ENCODE results near the gene CHRNB1.

DNA sequence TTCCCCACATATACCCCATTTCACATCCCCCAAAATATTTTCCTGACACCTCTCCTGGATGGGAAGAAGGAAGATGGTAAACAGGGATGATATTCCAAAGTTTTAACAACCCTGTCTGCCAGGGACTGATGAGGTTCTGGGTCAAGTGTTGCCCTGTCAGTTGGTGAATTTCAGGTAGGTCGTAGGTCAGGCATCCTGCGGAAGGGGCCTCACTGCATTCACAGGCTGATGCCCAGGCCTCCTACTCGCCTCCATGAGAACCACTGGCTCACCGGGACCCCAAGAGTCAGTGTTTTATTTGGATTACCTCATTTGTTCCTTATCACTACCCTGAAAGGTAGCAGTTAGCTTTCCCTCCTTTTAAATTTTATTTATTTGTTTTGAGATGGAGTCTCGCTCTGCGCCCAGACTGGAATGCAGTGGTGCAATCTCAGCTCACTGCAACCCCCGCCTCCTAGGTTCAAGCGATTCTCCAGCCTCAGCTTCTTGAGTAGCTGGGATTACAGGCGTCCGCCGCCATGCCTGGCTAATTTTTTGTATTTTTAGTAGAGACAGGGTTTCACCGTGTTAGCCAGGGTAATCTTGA, 24.0 kb downstream of the CHRNB1 start:
- TF ChIP-seq, protein P1, sequence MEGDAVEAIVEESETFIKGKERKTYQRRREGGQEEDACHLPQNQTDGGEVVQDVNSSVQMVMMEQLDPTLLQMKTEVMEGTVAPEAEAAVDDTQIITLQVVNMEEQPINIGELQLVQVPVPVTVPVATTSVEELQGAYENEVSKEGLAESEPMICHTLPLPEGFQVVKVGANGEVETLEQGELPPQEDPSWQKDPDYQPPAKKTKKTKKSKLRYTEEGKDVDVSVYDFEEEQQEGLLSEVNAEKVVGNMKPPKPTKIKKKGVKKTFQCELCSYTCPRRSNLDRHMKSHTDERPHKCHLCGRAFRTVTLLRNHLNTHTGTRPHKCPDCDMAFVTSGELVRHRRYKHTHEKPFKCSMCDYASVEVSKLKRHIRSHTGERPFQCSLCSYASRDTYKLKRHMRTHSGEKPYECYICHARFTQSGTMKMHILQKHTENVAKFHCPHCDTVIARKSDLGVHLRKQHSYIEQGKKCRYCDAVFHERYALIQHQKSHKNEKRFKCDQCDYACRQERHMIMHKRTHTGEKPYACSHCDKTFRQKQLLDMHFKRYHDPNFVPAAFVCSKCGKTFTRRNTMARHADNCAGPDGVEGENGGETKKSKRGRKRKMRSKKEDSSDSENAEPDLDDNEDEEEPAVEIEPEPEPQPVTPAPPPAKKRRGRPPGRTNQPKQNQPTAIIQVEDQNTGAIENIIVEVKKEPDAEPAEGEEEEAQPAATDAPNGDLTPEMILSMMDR (IDR thresholded peaks at IDR 0.05), result no peak
- TF ChIP-seq POLR2A (IDR thresholded peaks at IDR 0.05), result no peak

Data from lower leg skin (tissue), 3 donors.